Activated CD8-positive, alpha-beta memory T cell treated with anti-CD3 and anti-CD28 coated beads, Interleukin-2, amount 50 U/mL, for 1 hour (primary cell): Measurements from ENCODE around the gene ETS1.
A peak's percentile ranks its signal among the peaks of the same experiment; 100 is the strongest.

Experiments
- DNase-seq: peaks from one replicate; pipeline ENCODE4 v3.0.0-alpha.2; 2020; ENCODE audit errors: extremely low read depth

ETS1 gene

GRCh38 chr11:128535468-128536457, 51.6 kb downstream of the ETS1 start:
- DNase-seq, result no peak

GRCh38 chr11:128533472-128533871, 53.9 kb downstream of the ETS1 start:
- DNase-seq, result no peak

GRCh38 chr11:128532572-128533091, 54.7 kb downstream of the ETS1 start:
- DNase-seq, result no peak

GRCh38 chr11:128532016-128532571, 55.3 kb downstream of the ETS1 start:
- DNase-seq, result no peak

- DNase-seq, result no peak
Measured at GRCh38 chr11:128531588-128531987, 55.8 kb downstream of the ETS1 start.

GRCh38 chr11:128530118-128531074, 57.0 kb downstream of the ETS1 start:
- DNase-seq, result no peak

- DNase-seq, result no peak
Measured at GRCh38 chr11:128528294-128528693, 59.1 kb downstream of the ETS1 start.

- no peak for DNase-seq
Measured at GRCh38 chr11:128527046-128527445, 60.3 kb downstream of the ETS1 start.

GRCh38 chr11:128525411-128526243, 61.7 kb downstream of the ETS1 start:
- DNase-seq, result no peak

- no peak for DNase-seq
Measured at GRCh38 chr11:128524172-128524571, 63.2 kb downstream of the ETS1 start.

- DNase-seq, result no peak
Measured at GRCh38 chr11:128523641-128524040, 63.7 kb downstream of the ETS1 start.

GRCh38 chr11:128522943-128523518, 64.3 kb downstream of the ETS1 start:
- DNase-seq, result no peak

GRCh38 chr11:128522055-128522942, 65.1 kb downstream of the ETS1 start:
- peak; percentile 65 for DNase-seq

- no peak for DNase-seq
Measured at GRCh38 chr11:128521682-128522054, 65.7 kb downstream of the ETS1 start.

- no peak for DNase-seq
Measured at GRCh38 chr11:128520888-128521681, 66.3 kb downstream of the ETS1 start.

- no peak for DNase-seq
Measured at GRCh38 chr11:128520206-128520887, 67.0 kb downstream of the ETS1 start.

GRCh38 chr11:128519338-128519737, 68.0 kb downstream of the ETS1 start:
- no peak for DNase-seq
